PFSK-1 (cell line): ENCODE measurements around the gene FCRL1.

Experiments used
- POLR2AphosphoS5 ChIP-seq: IDR thresholded peaks from 2 replicates; pipeline ENCODE4 v1.6.1; 2012; ENCODE audit warnings: low read depth, mild to moderate bottlenecking, control low read depth, low read length, moderate library complexity
- REST ChIP-seq, 2 experiments: IDR thresholded peaks; 2 replicates each; pipeline versions ENCODE4 v1.6.1 to v1.8.0; 2011 to 2012; ENCODE audit warnings: low read depth in 2 of 2, low read length in 2 of 2, control low read depth in 1 of 2, inconsistent platforms in 1 of 2, mild to moderate bottlenecking in 1 of 2, moderate library complexity in 1 of 2; ENCODE audit not compliant: insufficient read depth in 1 of 2
- SIN3A ChIP-seq: IDR thresholded peaks from 2 replicates; pipeline ENCODE4 v1.6.1; 2012; ENCODE audit warnings: mild to moderate bottlenecking, low read length, moderate library complexity, borderline replicate concordance; ENCODE audit not compliant: insufficient read depth
- TAF1 ChIP-seq: IDR thresholded peaks from 2 replicates; pipeline ENCODE4 v1.6.1; 2012; ENCODE audit warnings: low read length, control low read depth, borderline replicate concordance; ENCODE audit not compliant: insufficient read depth

GRCh38 chr1:157803851-157804250 lies 16.1 kb downstream of the FCRL1 start:
- TF ChIP-seq POLR2AphosphoS5 (no peak), TAF1 (no peak), REST (IDR thresholded peaks at IDR 0.05; ENCODE audit: insufficient read depth in 1 of 2, low read depth in 2 of 2, low read length in 2 of 2) (no peak), SIN3A (no peak)
